LNCAP (cell line): ENCODE measurements around the gene LIX1.

ENCODE experiments used
- TF ChIP-seq, protein P1 (sequence below): fragments of 450-650 bp; IDR thresholded peaks from 2 replicates; pipeline ENCODE4 v1.5.1; 2017; ENCODE audit warnings: mild to moderate bottlenecking

LIX1 gene

DNA sequence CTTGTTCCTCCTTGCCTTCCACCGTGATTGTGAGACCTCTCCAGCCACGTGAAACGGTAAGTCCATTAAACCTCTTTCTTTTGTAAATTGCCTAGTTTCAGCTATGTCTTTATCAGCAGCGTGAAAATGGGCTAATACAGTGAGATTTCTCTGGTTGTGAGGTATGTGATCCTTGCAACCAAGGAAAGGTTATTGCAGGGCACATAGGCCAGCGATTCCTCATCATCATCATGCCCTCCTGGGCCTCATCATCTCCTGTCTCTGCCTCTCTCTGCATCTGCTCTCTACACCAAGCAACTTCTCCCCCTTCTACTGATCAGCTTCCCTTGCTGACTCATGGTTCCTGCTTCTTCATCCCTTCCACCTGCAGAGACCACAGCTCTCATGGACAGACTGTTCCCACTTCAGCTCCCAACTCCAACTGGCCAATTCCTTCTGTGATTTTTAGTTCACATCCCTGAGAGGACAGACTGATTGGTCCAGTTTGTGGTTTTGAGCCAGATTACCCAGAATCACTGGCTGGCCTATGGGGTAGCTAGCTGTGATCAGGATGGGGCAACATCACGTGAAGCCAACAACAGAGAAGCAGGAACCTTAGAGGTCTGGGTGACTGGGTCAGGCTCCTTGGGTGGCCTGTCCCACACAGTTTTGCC, 53.1 kb downstream of the LIX1 start:
- TF ChIP-seq, protein P1, sequence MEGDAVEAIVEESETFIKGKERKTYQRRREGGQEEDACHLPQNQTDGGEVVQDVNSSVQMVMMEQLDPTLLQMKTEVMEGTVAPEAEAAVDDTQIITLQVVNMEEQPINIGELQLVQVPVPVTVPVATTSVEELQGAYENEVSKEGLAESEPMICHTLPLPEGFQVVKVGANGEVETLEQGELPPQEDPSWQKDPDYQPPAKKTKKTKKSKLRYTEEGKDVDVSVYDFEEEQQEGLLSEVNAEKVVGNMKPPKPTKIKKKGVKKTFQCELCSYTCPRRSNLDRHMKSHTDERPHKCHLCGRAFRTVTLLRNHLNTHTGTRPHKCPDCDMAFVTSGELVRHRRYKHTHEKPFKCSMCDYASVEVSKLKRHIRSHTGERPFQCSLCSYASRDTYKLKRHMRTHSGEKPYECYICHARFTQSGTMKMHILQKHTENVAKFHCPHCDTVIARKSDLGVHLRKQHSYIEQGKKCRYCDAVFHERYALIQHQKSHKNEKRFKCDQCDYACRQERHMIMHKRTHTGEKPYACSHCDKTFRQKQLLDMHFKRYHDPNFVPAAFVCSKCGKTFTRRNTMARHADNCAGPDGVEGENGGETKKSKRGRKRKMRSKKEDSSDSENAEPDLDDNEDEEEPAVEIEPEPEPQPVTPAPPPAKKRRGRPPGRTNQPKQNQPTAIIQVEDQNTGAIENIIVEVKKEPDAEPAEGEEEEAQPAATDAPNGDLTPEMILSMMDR = no peak

DNA sequence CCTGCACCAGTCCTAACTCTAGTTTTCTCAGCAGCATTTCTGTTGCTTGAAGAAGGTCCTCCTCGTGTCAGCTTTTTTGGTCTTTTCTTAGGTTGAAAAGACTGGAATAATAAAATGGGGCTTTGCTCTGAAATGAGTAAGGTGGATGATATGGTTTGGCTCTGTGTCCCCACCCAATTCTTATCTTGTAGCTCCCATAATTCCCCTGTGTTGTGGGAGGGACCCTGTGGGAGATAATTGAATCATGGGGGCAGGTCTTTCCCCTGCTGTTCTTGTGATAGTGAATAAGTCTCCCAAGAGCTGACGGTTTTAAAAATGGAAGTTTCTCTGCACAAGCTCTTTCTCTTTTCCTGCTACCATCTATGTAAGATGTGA, 53.6 kb downstream of the LIX1 start:
- TF ChIP-seq, protein P1 = no peak

DNA sequence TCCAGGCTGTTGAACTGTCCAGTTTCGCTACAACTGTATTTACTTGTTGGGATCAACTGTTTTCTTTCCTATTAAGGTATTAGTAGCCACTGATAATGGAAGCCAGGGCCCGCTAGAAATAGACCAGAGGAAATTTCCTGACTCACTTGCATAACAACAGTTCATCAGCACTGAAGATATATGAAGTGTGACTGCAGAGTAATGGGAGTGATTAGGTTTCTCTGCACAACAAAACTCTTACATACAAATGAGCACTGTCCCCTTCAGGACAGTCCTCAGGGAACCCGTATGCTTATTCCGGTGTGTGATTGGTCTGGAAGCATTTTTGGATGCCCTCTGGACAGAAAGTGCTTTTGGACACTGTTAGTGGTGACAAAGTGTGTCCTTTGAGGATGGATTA, 55.3 kb downstream of the LIX1 start:
- TF ChIP-seq, protein P1 = no peak

DNA sequence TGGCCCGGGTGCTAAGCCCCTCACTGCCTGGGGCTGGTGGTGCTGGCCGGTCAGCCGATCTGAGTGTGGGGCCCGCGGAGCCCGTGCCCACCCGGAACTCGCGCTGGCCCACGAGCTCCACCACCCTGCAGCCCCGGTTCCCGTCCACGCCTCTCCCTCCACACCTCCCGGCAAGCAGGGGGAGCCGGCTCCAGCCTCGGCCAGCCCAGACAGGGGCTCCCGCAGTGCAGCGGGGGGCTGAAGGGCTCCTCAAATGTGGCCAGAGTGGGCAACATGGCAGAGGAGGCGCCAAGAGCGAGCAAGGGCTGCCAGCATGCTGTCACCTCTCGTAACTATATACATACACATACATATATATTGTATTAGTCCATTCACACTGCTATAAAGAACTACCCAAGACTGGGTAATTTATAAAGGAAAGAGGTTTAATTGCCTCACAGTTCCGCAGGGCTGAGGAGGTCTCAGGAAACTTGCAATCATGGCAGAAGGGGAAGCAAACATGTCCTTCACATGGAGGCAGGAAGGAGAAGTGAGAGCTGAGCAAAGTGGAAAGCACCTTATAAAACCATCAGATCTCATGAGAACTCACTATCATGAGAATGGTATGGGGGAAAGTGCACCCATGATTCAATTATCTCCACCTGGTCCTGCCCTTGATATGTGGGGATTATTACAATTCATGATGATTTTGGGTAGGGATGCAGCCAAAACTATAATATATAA, 56.8 kb downstream of the LIX1 start:
- TF ChIP-seq, protein P1 = no peak

DNA sequence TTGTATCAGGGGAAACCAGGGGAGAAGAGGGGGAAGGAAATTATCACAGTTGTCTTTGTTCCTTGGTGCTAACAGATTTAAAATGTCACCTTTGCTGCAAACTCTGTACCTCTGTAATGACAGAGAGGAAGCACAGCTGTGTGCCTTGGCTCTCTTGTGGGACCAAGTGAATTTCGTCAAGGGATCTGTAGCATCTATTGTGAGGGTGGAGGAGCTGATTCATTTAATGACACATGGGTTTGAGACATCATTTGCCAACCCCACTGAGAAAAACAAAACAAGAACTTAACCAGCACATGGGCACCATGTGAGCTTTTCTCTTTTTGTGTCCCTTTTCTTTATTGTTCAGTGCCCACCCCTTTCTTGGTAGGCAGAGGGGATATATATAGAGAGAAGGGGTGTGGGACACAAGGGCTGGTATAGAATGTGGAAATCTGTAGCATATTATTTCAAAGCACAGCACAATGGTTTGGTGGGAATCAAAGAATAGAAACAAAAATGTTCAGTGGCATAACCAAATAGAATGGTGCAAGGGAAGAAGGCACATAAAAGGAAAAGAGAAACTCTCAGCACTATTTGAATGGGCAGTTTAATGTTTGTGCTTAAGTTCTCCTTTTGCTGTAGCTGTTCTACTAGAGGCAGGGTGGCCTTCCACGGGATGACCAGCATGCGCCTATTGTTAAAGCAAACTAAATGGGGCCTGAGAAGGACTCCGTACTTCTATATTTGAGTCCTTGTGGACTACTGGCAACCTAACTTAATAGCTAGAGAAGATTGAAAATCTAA, 63.3 kb downstream of the LIX1 start:
- TF ChIP-seq, protein P1 = no peak

DNA sequence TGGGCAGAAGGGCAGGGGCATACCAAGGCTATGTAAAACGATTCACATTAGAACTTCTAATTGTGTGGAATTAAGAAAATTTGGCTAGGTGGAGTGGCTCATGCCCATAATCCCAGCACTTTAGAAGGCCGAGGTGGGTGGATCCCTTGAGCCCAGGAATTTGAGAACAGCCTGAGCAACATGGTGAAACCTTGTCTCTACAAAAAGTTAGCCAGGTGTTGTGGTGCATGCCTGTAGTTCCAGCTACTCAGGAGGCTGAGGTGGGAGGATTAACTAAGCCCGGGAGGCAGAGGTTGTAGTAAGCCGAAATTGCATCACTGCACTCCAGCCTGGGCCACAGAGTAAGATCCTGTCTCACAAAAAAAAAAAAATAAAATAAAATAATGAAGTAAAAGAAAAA, 65.2 kb downstream of the LIX1 start:
- TF ChIP-seq, protein P1 = no peak

DNA sequence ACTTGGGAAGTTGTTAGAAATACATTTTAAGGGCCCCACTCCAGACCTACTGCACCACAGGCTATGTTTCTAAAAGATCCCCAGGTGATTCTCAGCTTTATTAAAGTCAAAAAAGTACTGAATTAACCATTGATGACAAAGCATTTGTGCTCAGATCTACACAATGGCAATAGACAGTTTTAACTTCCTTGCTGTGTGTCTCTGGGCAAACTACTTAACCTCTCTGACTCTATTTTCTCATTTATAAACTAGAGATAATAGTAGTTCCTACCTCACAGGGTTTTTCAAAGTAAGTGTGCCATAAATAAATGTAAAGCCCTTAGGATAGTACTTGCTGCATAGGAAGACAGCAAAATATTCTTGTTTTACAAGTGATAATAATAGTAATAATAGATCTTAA, 66.3 kb downstream of the LIX1 start:
- TF ChIP-seq, protein P1 = no peak
